ENCODE measurements around the gene NAXE.

NAXE gene

GRCh38 chr1:156565519-156565918, 26.1 kb upstream of the NAXE start:
- H3K4me2 ChIP-seq (ENCODE audit: insufficient read depth, low read length, poor library complexity, severe bottlenecking) = no peak overlapping the region
- H3K9me3 ChIP-seq (replicated peaks in 1 of 2; ENCODE audit: control insufficient read depth in 2 of 2, insufficient read depth in 1 of 2, low read depth in 1 of 2, low read length in 2 of 2) = no peaks in the 10 kb centered on the region
- no peak overlapping the region for H3K18ac ChIP-seq (ENCODE audit: low read length)
- H4K8ac ChIP-seq (ENCODE audit: low read depth, low read length) = no peak overlapping the region
- no CpG with 5 or more reads among the region's 2 CpGs for WGBS, 2 donors (ENCODE audit: extremely low coverage in 2 of 2, insufficient read length in 2 of 2, insufficient replicate concordance in 1 of 2)
- no peak overlapping the region for H2BK12ac ChIP-seq (ENCODE audit: low read length)
- no peak overlapping the region for H3K4ac ChIP-seq (ENCODE audit: low read length)
- H3K4me1 ChIP-seq (ENCODE audit: control insufficient read depth in 2 of 2, insufficient read depth in 1 of 2, low read depth in 1 of 2, low read length in 2 of 2) = no peaks in the 10 kb centered on the region
- no peak overlapping the region for H3K23ac ChIP-seq (ENCODE audit: low read depth, low read length, poor library complexity)
- peaks cover 2% of the 10 kb centered on the region for H3K79me1 ChIP-seq (ENCODE audit: low read depth, low read length)
- peaks cover 38 to 91% of the 10 kb centered on the region in 2 donors for H3K36me3 ChIP-seq (replicated peaks in 1 of 2; ENCODE audit: control insufficient read depth in 2 of 2, insufficient read depth in 2 of 2, low read length in 2 of 2)
- no peak overlapping the region for H2AFZ ChIP-seq (ENCODE audit: low read length)
- no peak overlapping the region for H2BK120ac ChIP-seq (ENCODE audit: low read depth, low read length)
- no peaks in the 10 kb centered on the region for H3K27me3 ChIP-seq (ENCODE audit: control insufficient read depth in 3 of 3, insufficient read depth in 3 of 3, low read depth in 1 of 3, low read length in 3 of 3)
- H3K9ac ChIP-seq (ENCODE audit: low read depth, low read length, poor library complexity) = no peak overlapping the region
- no peak overlapping the region for H2BK5ac ChIP-seq (ENCODE audit: low read length)
- H3K27ac ChIP-seq (replicated peaks; ENCODE audit: low read length) = no peak overlapping the region
- H3K14ac ChIP-seq (ENCODE audit: low read length) = no peak overlapping the region
- H4K91ac ChIP-seq (ENCODE audit: low read depth, low read length, poor library complexity) = no peak overlapping the region
- no peak for DNase-seq (ENCODE audit: low spot score)
- no peak overlapping the region for H3K4me3 ChIP-seq (ENCODE audit: low read length in 2 of 2)
- H2AK5ac ChIP-seq (ENCODE audit: low read depth, low read length) = no peak overlapping the region
- no peak overlapping the region for H2BK15ac ChIP-seq (ENCODE audit: low read length)

GRCh38 chr1:156566436-156566835, 25.1 kb upstream of the NAXE start:
- Histone ChIP-seq H2BK5ac (ENCODE audit: low read length) (no peak overlapping the region), H3K4me2 (ENCODE audit: insufficient read depth, low read length, poor library complexity, severe bottlenecking) (no peak overlapping the region), H4K91ac (ENCODE audit: low read depth, low read length, poor library complexity) (no peak overlapping the region), H3K27ac (replicated peaks; ENCODE audit: low read length) (no peak overlapping the region), H3K18ac (ENCODE audit: low read length) (no peak overlapping the region), H3K14ac (ENCODE audit: low read length) (no peak overlapping the region), H3K4me1 (ENCODE audit: control insufficient read depth in 2 of 2, insufficient read depth in 1 of 2, low read depth in 1 of 2, low read length in 2 of 2) (peaks cover 2 to 3% of the 10 kb centered on the region in 2 donors), H3K9ac (ENCODE audit: low read depth, low read length, poor library complexity) (no peak overlapping the region), H4K8ac (ENCODE audit: low read depth, low read length) (no peak overlapping the region), H3K79me1 (ENCODE audit: low read depth, low read length) (peaks cover 2% of the 10 kb centered on the region), H2BK12ac (ENCODE audit: low read length) (no peak overlapping the region), H3K4me3 (ENCODE audit: low read length in 2 of 2) (no peak overlapping the region), H2AFZ (ENCODE audit: low read length) (no peak overlapping the region), H3K9me3 (replicated peaks in 1 of 2; ENCODE audit: control insufficient read depth in 2 of 2, insufficient read depth in 1 of 2, low read depth in 1 of 2, low read length in 2 of 2) (no peaks in the 10 kb centered on the region), H2BK120ac (ENCODE audit: low read depth, low read length) (no peak overlapping the region), H2AK5ac (ENCODE audit: low read depth, low read length) (no peak overlapping the region), H3K23ac (ENCODE audit: low read depth, low read length, poor library complexity) (no peak overlapping the region), H3K27me3 (ENCODE audit: control insufficient read depth in 3 of 3, insufficient read depth in 3 of 3, low read depth in 1 of 3, low read length in 3 of 3) (no peaks in the 10 kb centered on the region), H3K4ac (ENCODE audit: low read length) (no peak overlapping the region), H3K36me3 (replicated peaks in 1 of 2; ENCODE audit: control insufficient read depth in 2 of 2, insufficient read depth in 2 of 2, low read length in 2 of 2) (peaks cover 33 to 87% of the 10 kb centered on the region in 2 donors), H2BK15ac (ENCODE audit: low read length) (no peak overlapping the region)
- no peak for DNase-seq (ENCODE audit: low spot score)
- WGBS, 2 donors (ENCODE audit: extremely low coverage in 2 of 2, insufficient read length in 2 of 2, insufficient replicate concordance in 1 of 2) = no CpG with 5 or more reads among the region's 4 CpGs

DNA sequence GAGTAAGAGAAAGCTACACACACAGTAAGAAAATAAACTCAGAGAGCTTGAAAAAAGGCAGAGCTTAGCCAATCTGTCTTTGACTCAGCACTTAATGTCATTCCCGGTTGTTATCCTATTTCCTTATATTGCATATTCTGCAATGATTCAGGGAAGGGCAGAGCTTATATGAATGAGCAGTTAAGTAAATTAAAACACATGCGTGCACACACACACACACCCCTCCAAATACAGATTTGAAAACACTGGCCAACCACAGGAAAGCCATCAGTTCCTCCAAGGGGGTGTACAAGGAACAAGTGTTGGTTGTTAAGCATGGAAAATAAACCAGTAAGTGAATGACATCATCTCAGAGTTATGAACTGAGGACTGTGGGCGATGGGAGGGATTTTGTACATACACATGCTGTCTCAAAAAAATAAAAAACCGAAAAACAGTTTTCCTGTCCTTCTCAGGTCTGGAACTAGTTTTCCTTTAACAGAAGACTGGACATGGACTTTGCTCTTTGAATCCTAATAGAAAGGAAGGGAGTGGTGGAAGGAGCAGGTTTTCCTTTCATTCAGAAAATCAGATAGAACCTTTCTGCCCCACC, 20.2 kb upstream of the NAXE start:
- H2BK5ac ChIP-seq (ENCODE audit: low read length) = no peak overlapping the region
- no peak overlapping the region for H2BK15ac ChIP-seq (ENCODE audit: low read length)
- H3K27me3 ChIP-seq (ENCODE audit: control insufficient read depth in 3 of 3, insufficient read depth in 3 of 3, low read depth in 1 of 3, low read length in 3 of 3) = peaks cover 0 to 26% (median 0%) of the 10 kb centered on the region in 3 experiments
- no peak overlapping the region for H3K27ac ChIP-seq (replicated peaks; ENCODE audit: low read length)
- H3K9ac ChIP-seq (ENCODE audit: low read depth, low read length, poor library complexity) = no peak overlapping the region
- H2BK120ac ChIP-seq (ENCODE audit: low read depth, low read length) = no peak overlapping the region
- H3K4me2 ChIP-seq (ENCODE audit: insufficient read depth, low read length, poor library complexity, severe bottlenecking) = peak overlapping the region; percentile 63
- peak overlapping the region; percentile 74 to 96 for H3K4me3 ChIP-seq (ENCODE audit: low read length in 2 of 2)
- H3K9me3 ChIP-seq (replicated peaks in 1 of 2; ENCODE audit: control insufficient read depth in 2 of 2, insufficient read depth in 1 of 2, low read depth in 1 of 2, low read length in 2 of 2) = no peaks in the 10 kb centered on the region
- no peak overlapping the region for H4K91ac ChIP-seq (ENCODE audit: low read depth, low read length, poor library complexity)
- peak overlapping the region; percentile 86 for H2AFZ ChIP-seq (ENCODE audit: low read length)
- H3K4ac ChIP-seq (ENCODE audit: low read length) = no peak overlapping the region
- no peak overlapping the region for H4K8ac ChIP-seq (ENCODE audit: low read depth, low read length)
- no peak overlapping the region for H3K14ac ChIP-seq (ENCODE audit: low read length)
- no peak overlapping the region for H2BK12ac ChIP-seq (ENCODE audit: low read length)
- no peak overlapping the region for H3K18ac ChIP-seq (ENCODE audit: low read length)
- no peak overlapping the region for H3K23ac ChIP-seq (ENCODE audit: low read depth, low read length, poor library complexity)
- H3K4me1 ChIP-seq (ENCODE audit: control insufficient read depth in 2 of 2, insufficient read depth in 1 of 2, low read depth in 1 of 2, low read length in 2 of 2) = peaks cover 3% of the 10 kb centered on the region in 2 donors
- no CpG with 5 or more reads among the region's 4 CpGs for WGBS, 2 donors (ENCODE audit: extremely low coverage in 2 of 2, insufficient read length in 2 of 2, insufficient replicate concordance in 1 of 2)
- no peak for DNase-seq (ENCODE audit: low spot score)
- H3K36me3 ChIP-seq (replicated peaks in 1 of 2; ENCODE audit: control insufficient read depth in 2 of 2, insufficient read depth in 2 of 2, low read length in 2 of 2) = peaks cover 5 to 38% of the 10 kb centered on the region in 2 donors
- H2AK5ac ChIP-seq (ENCODE audit: low read depth, low read length) = no peak overlapping the region
- H3K79me1 ChIP-seq (ENCODE audit: low read depth, low read length) = peaks cover 2% of the 10 kb centered on the region

- WGBS, 2 donors (ENCODE audit: extremely low coverage in 2 of 2, insufficient read length in 2 of 2, insufficient replicate concordance in 1 of 2) = no CpG with 5 or more reads among the region's 38 CpGs
- no peak within 1 kb of the TSS for H3K27ac ChIP-seq (replicated peaks; ENCODE audit: low read length)
- no peak within 1 kb of the TSS for H4K8ac ChIP-seq (ENCODE audit: low read depth, low read length)
- H3K9ac ChIP-seq (ENCODE audit: low read depth, low read length, poor library complexity) = peak within 1 kb of the TSS; percentile 91
- no peak within 1 kb of the TSS for H4K91ac ChIP-seq (ENCODE audit: low read depth, low read length, poor library complexity)
- H2BK5ac ChIP-seq (ENCODE audit: low read length) = no peak within 1 kb of the TSS
- H3K9me3 ChIP-seq (replicated peaks in 1 of 2; ENCODE audit: control insufficient read depth in 2 of 2, insufficient read depth in 1 of 2, low read depth in 1 of 2, low read length in 2 of 2) = no peaks in the 10 kb centered on the region
- peaks cover 2% of the 10 kb centered on the region for H3K79me1 ChIP-seq (ENCODE audit: low read depth, low read length)
- peak within 1 kb of the TSS; percentile 74 to 96 for H3K4me3 ChIP-seq (ENCODE audit: low read length in 2 of 2)
- H3K4ac ChIP-seq (ENCODE audit: low read length) = no peak within 1 kb of the TSS
- H2BK120ac ChIP-seq (ENCODE audit: low read depth, low read length) = no peak within 1 kb of the TSS
- peaks cover 0 to 26% (median 0%) of the 10 kb centered on the region in 3 experiments for H3K27me3 ChIP-seq (ENCODE audit: control insufficient read depth in 3 of 3, insufficient read depth in 3 of 3, low read depth in 1 of 3, low read length in 3 of 3)
- peaks cover 5 to 35% of the 10 kb centered on the region in 2 donors for H3K36me3 ChIP-seq (replicated peaks in 1 of 2; ENCODE audit: control insufficient read depth in 2 of 2, insufficient read depth in 2 of 2, low read length in 2 of 2)
- peak within 1 kb of the TSS; percentile 63 for H3K4me2 ChIP-seq (ENCODE audit: insufficient read depth, low read length, poor library complexity, severe bottlenecking)
- H2AFZ ChIP-seq (ENCODE audit: low read length) = peak within 1 kb of the TSS; percentile 86
- no peak within 1 kb of the TSS for H2AK5ac ChIP-seq (ENCODE audit: low read depth, low read length)
- H3K14ac ChIP-seq (ENCODE audit: low read length) = no peak within 1 kb of the TSS
- no peak within 1 kb of the TSS for H3K23ac ChIP-seq (ENCODE audit: low read depth, low read length, poor library complexity)
- H2BK15ac ChIP-seq (ENCODE audit: low read length) = no peak within 1 kb of the TSS
- peaks cover 3% of the 10 kb centered on the region in 2 donors for H3K4me1 ChIP-seq (ENCODE audit: control insufficient read depth in 2 of 2, insufficient read depth in 1 of 2, low read depth in 1 of 2, low read length in 2 of 2)
- DNase-seq (ENCODE audit: low spot score) = peak; percentile 78
- peak within 1 kb of the TSS; percentile 15 for H3K18ac ChIP-seq (ENCODE audit: low read length)
- H2BK12ac ChIP-seq (ENCODE audit: low read length) = peak within 1 kb of the TSS; percentile 18
These were observed 19.5 kb upstream of the NAXE start, which contains the start of gene IQGAP3 for GRCh38 chr1:156571919-156572662. Gene IQGAP3 (minus strand): TSS chr1:156572565. CDS start chr1:156572529, 36 bp downstream.

All from neuronal stem cell (in vitro differentiated cells).